GM19452 (cell line): ENCODE data around the gene CDC45.

Experiments used
- ATAC-seq: cut with Tn5 transposase; IDR thresholded peaks from one replicate; pipeline ENCODE4 v1.9.1; 2021; ENCODE audit not compliant: unreplicated experiment

The CDC45 gene

GRCh38 chr22:19447330-19448075 lies 32.2 kb upstream of the CDC45 start, which contains the start of gene C22orf39:
Gene C22orf39 (minus strand): TSS chr22:19447711. CDS start chr22:19447688, 23 bp downstream.
- peak; percentile 83 for ATAC-seq

GRCh38 chr22:19448076-19448607 lies 31.6 kb upstream of the CDC45 start:
- peak; percentile 52 for ATAC-seq

GRCh38 chr22:19448739-19449421 lies 30.8 kb upstream of the CDC45 start:
- no peak for ATAC-seq

- no peak for ATAC-seq
Observed at GRCh38 chr22:19449422-19449767, 30.3 kb upstream of the CDC45 start.

- no peak for ATAC-seq
Observed at GRCh38 chr22:19450363-19451175, 29.2 kb upstream of the CDC45 start.

- ATAC-seq = no peak
Observed at GRCh38 chr22:19451570-19451969, 28.1 kb upstream of the CDC45 start.

GRCh38 chr22:19453718-19454117 lies 26.0 kb upstream of the CDC45 start:
- ATAC-seq = no peak

- ATAC-seq = no peak
Observed at GRCh38 chr22:19454156-19454555, 25.6 kb upstream of the CDC45 start.

- no peak for ATAC-seq
Observed at GRCh38 chr22:19455033-19455432, 24.7 kb upstream of the CDC45 start.

- ATAC-seq = no peak
Observed at GRCh38 chr22:19455585-19456370, 23.9 kb upstream of the CDC45 start.

- no peak for ATAC-seq
Observed at GRCh38 chr22:19456541-19456940, 23.2 kb upstream of the CDC45 start.

GRCh38 chr22:19457828-19458428 lies 21.8 kb upstream of the CDC45 start:
- ATAC-seq = no peak

- no peak for ATAC-seq
Observed at GRCh38 chr22:19460036-19460435, 19.7 kb upstream of the CDC45 start.

GRCh38 chr22:19461506-19461905 lies 18.2 kb upstream of the CDC45 start:
- ATAC-seq = no peak

GRCh38 chr22:19463008-19463407 lies 16.7 kb upstream of the CDC45 start:
- ATAC-seq = no peak

GRCh38 chr22:19463491-19464469 lies 15.9 kb upstream of the CDC45 start:
- no peak for ATAC-seq

GRCh38 chr22:19464546-19464945 lies 15.2 kb upstream of the CDC45 start:
- no peak for ATAC-seq

- no peak for ATAC-seq
Observed at GRCh38 chr22:19464975-19465374, 14.7 kb upstream of the CDC45 start.

- ATAC-seq = no peak
Observed at GRCh38 chr22:19466126-19466716, 13.5 kb upstream of the CDC45 start.
